Liver (tissue), 9 donors: ENCODE measurements around the gene CTNNA2. TPM values are rescaled to one million over a fixed set of nuclear protein-coding genes. Genes with fewer than 3 reads are reported as not detected.

Experiments
- DNase-seq: peaks from one replicate; pipeline ENCODE4 v3.0.0-alpha.2; 2017; ENCODE audit warnings: low spot score
- H3K27ac ChIP-seq, 2 donors: one replicate each; pipeline ENCODE4 v1.7.0; 2013; ENCODE audit warnings: inconsistent platforms in 2 of 2, low read length in 2 of 2, control low read depth in 1 of 2, low read depth in 1 of 2, mild to moderate bottlenecking in 1 of 2
- H3K27me3 ChIP-seq, 4 donors: one replicate each; pipeline versions ENCODE4 v1.6.1 to v1.7.0; 2013; ENCODE audit warnings: low read length in 3 of 4, inconsistent platforms in 1 of 4, mild to moderate bottlenecking in 1 of 4, moderate library complexity in 1 of 4; ENCODE audit not compliant: control insufficient read depth in 4 of 4, insufficient read depth in 4 of 4
- H3K36me3 ChIP-seq, 4 donors: one replicate each; pipeline versions ENCODE4 v1.6.1 to v1.7.0; 2013; ENCODE audit warnings: low read length in 3 of 4, mild to moderate bottlenecking in 3 of 4, low read depth in 1 of 4, moderate library complexity in 1 of 4; ENCODE audit not compliant: control insufficient read depth in 4 of 4, insufficient read depth in 3 of 4
- H3K4me1 ChIP-seq, 4 donors: one replicate each; pipeline versions ENCODE4 v1.6.1 to v1.7.0; 2013; ENCODE audit warnings: low read length in 3 of 4, mild to moderate bottlenecking in 3 of 4, moderate library complexity in 1 of 4; ENCODE audit not compliant: control insufficient read depth in 4 of 4, insufficient read depth in 4 of 4
- H3K4me3 ChIP-seq, 3 donors: one replicate each; pipeline versions ENCODE4 v1.6.1 to v1.7.0; 2013; ENCODE audit warnings: low read length in 3 of 3, control low read depth in 1 of 3, low read depth in 1 of 3, mild to moderate bottlenecking in 1 of 3
- H3K9ac ChIP-seq, 2 donors: one replicate each; pipeline ENCODE4 v1.7.0; 2013; ENCODE audit warnings: low read length in 2 of 2, mild to moderate bottlenecking in 2 of 2, moderate library complexity in 2 of 2, control low read depth in 1 of 2, low read depth in 1 of 2
- H3K9me3 ChIP-seq, 4 donors: one replicate each; pipeline versions ENCODE4 v1.6.1 to v1.7.0; 2013; ENCODE audit warnings: low read length in 3 of 4; ENCODE audit not compliant: control insufficient read depth in 4 of 4
- EGR1 ChIP-seq, 2 donors: IDR thresholded peaks; 2 replicates each; pipeline ENCODE4 v1.6.1; 2016 to 2018; ENCODE audit warnings: antibody characterized with exemption in 2 of 2, low read depth in 2 of 2
- FOXA1 ChIP-seq: IDR thresholded peaks from 2 replicates; pipeline ENCODE4 v1.6.1; 2016; ENCODE audit warnings: antibody characterized with exemption
- FOXA2 ChIP-seq: IDR thresholded peaks from 2 replicates; pipeline ENCODE4 v1.6.1; 2016; ENCODE audit warnings: antibody characterized with exemption
- GABPA ChIP-seq, 2 donors: IDR thresholded peaks in 1 of 2; conservative IDR thresholded peaks in 1 of 2; 2 replicates each; pipeline ENCODE4 v1.6.1; 2016; ENCODE audit warnings: antibody characterized with exemption in 2 of 2, mild to moderate bottlenecking in 1 of 2, moderate library complexity in 1 of 2
- HNF4A ChIP-seq, 2 donors: conservative IDR thresholded peaks; 2 replicates each; pipeline ENCODE4 v1.6.1; 2016; ENCODE audit warnings: antibody characterized with exemption in 2 of 2, mild to moderate bottlenecking in 2 of 2
- JUND ChIP-seq, 2 donors: IDR thresholded peaks; 2 replicates each; pipeline ENCODE4 v1.6.1; 2016; ENCODE audit warnings: antibody characterized with exemption in 2 of 2
- NR2F2 ChIP-seq: IDR thresholded peaks from 2 replicates; pipeline ENCODE4 v1.6.1; 2016; ENCODE audit warnings: antibody characterized with exemption
- RAD21 ChIP-seq, 2 donors: IDR thresholded peaks; 2 replicates each; pipeline ENCODE4 v1.6.1; 2016; ENCODE audit warnings: antibody characterized with exemption in 2 of 2, mild to moderate bottlenecking in 2 of 2
- SP1 ChIP-seq: IDR thresholded peaks from 2 replicates; pipeline ENCODE4 v1.6.1; 2018; ENCODE audit warnings: antibody characterized with exemption, mild to moderate bottlenecking
- YY1 ChIP-seq: IDR thresholded peaks from 2 replicates; pipeline ENCODE4 v1.6.1; 2016; ENCODE audit warnings: antibody characterized with exemption, mild to moderate bottlenecking
- WGBS: extraction: QIAGEN DNeasy Blood & Tissue Kit; methylation state at CpG from one replicate; pipeline ENCODE4 v1.1.7; 2013; 5-methylcytosine and 5-hydroxymethylcytosine counted together
- polyA plus RNA-seq, 2 donors: library from polyadenylated mRNA; stranded (reverse) in 1 of 2; unstranded in 1 of 2; fragments of 200-250 nt in 1 of 2; fragments of >200 nt in 1 of 2; fragmentation: Nextera tagmentation in 1 of 2; extraction: Ambion mirVana in 1 of 2; gene quantifications; one replicate each; pipeline versions ENCODE4 v1.2.1 to v1.2.3, GENCODE V29; 2013 to 2015
- total RNA-seq, 2 donors: library from RNA; depleted of rRNA; stranded (reverse); fragments of >200 nt; gene quantifications; one replicate each; pipeline ENCODE4 v1.2.3, GENCODE V29; 2014
- TF ChIP-seq, protein P1 (sequence below): fragments of 150-350 bp; IDR thresholded peaks from 2 replicates; pipeline ENCODE4 v1.5.1; 2017; ENCODE audit warnings: improper control_type of control experiment, low read depth, low read length; ENCODE audit not compliant: missing input control
- TF ChIP-seq, protein P2 (sequence below): IDR thresholded peaks from 2 replicates; pipeline ENCODE4 v1.6.1; 2016; ENCODE audit warnings: antibody characterized with exemption
- TF ChIP-seq, protein P3 (sequence below): IDR thresholded peaks from 2 replicates; pipeline ENCODE4 v1.6.1; 2016; ENCODE audit warnings: antibody characterized with exemption
- TF ChIP-seq, protein P4 (sequence below): IDR thresholded peaks from 2 replicates; pipeline ENCODE4 v1.6.1; 2016; ENCODE audit warnings: antibody characterized with exemption, mild to moderate bottlenecking
- donor health status: healthy.
- donor health status: healthy.
- donor health status: healthy.
- donor health status: healthy.
- donor health status: healthy.

CTNNA2 gene
- total and polyA plus RNA-seq, 4 donors, result 0.05 TPM; not detected in 3

DNA sequence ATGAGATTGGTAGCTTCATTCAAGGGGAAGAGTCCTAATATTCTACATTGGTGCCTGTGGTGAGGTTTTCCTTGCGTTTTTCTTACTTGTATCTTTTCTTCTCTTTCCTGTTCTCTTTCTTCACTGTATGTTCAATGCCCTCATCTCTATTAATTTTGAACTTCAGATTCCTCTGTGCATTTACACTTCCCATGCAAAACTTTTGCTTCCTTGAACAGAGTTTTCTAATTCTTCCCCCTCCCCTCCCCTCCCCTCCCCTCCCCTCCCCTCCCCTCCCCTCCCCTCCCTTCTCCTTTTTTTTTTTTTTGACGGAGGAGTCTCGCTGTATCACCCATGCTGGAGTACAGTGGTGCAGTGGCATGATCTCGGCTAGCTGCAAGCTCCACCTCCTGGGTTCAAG, 403.4 kb downstream of the CTNNA2 start:
- TF ChIP-seq FOXA1 (no peak), YY1 (no peak)
- TF ChIP-seq, protein P1, sequence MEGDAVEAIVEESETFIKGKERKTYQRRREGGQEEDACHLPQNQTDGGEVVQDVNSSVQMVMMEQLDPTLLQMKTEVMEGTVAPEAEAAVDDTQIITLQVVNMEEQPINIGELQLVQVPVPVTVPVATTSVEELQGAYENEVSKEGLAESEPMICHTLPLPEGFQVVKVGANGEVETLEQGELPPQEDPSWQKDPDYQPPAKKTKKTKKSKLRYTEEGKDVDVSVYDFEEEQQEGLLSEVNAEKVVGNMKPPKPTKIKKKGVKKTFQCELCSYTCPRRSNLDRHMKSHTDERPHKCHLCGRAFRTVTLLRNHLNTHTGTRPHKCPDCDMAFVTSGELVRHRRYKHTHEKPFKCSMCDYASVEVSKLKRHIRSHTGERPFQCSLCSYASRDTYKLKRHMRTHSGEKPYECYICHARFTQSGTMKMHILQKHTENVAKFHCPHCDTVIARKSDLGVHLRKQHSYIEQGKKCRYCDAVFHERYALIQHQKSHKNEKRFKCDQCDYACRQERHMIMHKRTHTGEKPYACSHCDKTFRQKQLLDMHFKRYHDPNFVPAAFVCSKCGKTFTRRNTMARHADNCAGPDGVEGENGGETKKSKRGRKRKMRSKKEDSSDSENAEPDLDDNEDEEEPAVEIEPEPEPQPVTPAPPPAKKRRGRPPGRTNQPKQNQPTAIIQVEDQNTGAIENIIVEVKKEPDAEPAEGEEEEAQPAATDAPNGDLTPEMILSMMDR, result no peak
- Histone ChIP-seq H3K9ac (no peak overlapping the region), H3K4me1 (no peaks in the 10 kb centered on the region), H3K27me3 (no peaks in the 10 kb centered on the region), H3K4me3 (no peak overlapping the region), H3K36me3 (no peaks in the 10 kb centered on the region), H3K27ac (no peak overlapping the region), H3K9me3 (no peaks in the 10 kb centered on the region)
- WGBS, result 88% methylated on average over 4 of the region's 4 CpGs
- DNase-seq, result no peak

DNA sequence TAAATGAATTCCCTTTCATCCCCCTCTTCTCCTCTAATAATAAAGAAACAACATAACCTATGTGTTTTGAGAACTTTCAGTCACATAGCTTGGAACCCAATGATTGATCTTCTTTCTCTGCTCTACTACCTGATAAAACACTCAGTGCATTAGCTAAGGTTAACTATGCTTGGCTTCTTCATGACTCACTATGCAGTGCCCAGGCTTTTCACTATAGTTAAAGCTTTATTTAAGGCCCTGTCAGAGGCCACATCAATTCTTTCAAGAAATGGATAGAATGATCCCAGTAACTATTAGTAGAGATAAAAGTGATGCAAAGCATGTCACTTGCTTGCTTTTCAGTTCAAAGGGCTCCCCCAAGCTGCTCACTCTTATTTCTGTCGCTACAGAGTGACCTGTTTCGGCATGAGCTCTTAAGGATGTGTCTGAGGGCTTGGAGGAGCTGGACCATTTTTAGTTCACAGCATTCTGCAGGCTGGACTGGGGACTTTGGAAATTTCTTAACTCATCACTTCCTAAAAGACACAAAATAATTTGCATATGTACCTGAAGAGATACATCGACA, 407.7 kb downstream of the CTNNA2 start:
- no peak overlapping the region for H3K9ac ChIP-seq
- H3K4me1 ChIP-seq, result no peaks in the 10 kb centered on the region
- H3K9me3 ChIP-seq, result no peaks in the 10 kb centered on the region
- H3K27ac ChIP-seq, result no peak overlapping the region
- peaks cover 0 to 6% (median 0%) of the 10 kb centered on the region in 4 donors for H3K27me3 ChIP-seq
- H3K4me3 ChIP-seq, result no peak overlapping the region
- no peaks in the 10 kb centered on the region for H3K36me3 ChIP-seq
- DNase-seq, result no peak
- 51% methylated on average over 3 of the region's 3 CpGs for WGBS
- TF ChIP-seq FOXA1 (no peak), EGR1 (IDR thresholded peaks at IDR 0.05; ENCODE audit: low read depth in 2 of 2) (no peak), HNF4A (conservative IDR thresholded peaks at IDR 0.05) (no peak), RAD21 (IDR thresholded peaks at IDR 0.05) (no peak), FOXA2 (no peak), GABPA (IDR thresholded peaks at IDR 0.05 in 1 of 2, conservative IDR thresholded peaks at IDR 0.05 in 1 of 2) (no peak), SP1 (no peak), NR2F2 (no peak), JUND (IDR thresholded peaks at IDR 0.05) (no peak)
- TF ChIP-seq, protein P2, sequence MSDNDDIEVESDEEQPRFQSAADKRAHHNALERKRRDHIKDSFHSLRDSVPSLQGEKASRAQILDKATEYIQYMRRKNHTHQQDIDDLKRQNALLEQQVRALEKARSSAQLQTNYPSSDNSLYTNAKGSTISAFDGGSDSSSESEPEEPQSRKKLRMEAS, result no peak
- TF ChIP-seq, protein P3, sequence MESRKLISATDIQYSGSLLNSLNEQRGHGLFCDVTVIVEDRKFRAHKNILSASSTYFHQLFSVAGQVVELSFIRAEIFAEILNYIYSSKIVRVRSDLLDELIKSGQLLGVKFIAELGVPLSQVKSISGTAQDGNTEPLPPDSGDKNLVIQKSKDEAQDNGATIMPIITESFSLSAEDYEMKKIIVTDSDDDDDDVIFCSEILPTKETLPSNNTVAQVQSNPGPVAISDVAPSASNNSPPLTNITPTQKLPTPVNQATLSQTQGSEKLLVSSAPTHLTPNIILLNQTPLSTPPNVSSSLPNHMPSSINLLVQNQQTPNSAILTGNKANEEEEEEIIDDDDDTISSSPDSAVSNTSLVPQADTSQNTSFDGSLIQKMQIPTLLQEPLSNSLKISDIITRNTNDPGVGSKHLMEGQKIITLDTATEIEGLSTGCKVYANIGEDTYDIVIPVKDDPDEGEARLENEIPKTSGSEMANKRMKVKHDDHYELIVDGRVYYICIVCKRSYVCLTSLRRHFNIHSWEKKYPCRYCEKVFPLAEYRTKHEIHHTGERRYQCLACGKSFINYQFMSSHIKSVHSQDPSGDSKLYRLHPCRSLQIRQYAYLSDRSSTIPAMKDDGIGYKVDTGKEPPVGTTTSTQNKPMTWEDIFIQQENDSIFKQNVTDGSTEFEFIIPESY, result no peak
- TF ChIP-seq, protein P4, sequence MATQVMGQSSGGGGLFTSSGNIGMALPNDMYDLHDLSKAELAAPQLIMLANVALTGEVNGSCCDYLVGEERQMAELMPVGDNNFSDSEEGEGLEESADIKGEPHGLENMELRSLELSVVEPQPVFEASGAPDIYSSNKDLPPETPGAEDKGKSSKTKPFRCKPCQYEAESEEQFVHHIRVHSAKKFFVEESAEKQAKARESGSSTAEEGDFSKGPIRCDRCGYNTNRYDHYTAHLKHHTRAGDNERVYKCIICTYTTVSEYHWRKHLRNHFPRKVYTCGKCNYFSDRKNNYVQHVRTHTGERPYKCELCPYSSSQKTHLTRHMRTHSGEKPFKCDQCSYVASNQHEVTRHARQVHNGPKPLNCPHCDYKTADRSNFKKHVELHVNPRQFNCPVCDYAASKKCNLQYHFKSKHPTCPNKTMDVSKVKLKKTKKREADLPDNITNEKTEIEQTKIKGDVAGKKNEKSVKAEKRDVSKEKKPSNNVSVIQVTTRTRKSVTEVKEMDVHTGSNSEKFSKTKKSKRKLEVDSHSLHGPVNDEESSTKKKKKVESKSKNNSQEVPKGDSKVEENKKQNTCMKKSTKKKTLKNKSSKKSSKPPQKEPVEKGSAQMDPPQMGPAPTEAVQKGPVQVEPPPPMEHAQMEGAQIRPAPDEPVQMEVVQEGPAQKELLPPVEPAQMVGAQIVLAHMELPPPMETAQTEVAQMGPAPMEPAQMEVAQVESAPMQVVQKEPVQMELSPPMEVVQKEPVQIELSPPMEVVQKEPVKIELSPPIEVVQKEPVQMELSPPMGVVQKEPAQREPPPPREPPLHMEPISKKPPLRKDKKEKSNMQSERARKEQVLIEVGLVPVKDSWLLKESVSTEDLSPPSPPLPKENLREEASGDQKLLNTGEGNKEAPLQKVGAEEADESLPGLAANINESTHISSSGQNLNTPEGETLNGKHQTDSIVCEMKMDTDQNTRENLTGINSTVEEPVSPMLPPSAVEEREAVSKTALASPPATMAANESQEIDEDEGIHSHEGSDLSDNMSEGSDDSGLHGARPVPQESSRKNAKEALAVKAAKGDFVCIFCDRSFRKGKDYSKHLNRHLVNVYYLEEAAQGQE, result no peak
